GM21528 (cell line): ENCODE measurements around the gene HLX.

Source experiments
- ATAC-seq: cut with Tn5 transposase; IDR thresholded peaks from one replicate; pipeline ENCODE4 v1.9.1; 2021; ENCODE audit warnings: mild to moderate bottlenecking, moderate library complexity; ENCODE audit not compliant: unreplicated experiment, low FRiP score

HLX gene

GRCh38 chr1:220921498-220921897 is 42.3 kb downstream of the HLX start:
- ATAC-seq = no peak

GRCh38 chr1:220921971-220922635 is 42.9 kb downstream of the HLX start:
- ATAC-seq = no peak

- ATAC-seq = no peak
These were observed 43.7 kb downstream of the HLX start for GRCh38 chr1:220922951-220923350.

DNA sequence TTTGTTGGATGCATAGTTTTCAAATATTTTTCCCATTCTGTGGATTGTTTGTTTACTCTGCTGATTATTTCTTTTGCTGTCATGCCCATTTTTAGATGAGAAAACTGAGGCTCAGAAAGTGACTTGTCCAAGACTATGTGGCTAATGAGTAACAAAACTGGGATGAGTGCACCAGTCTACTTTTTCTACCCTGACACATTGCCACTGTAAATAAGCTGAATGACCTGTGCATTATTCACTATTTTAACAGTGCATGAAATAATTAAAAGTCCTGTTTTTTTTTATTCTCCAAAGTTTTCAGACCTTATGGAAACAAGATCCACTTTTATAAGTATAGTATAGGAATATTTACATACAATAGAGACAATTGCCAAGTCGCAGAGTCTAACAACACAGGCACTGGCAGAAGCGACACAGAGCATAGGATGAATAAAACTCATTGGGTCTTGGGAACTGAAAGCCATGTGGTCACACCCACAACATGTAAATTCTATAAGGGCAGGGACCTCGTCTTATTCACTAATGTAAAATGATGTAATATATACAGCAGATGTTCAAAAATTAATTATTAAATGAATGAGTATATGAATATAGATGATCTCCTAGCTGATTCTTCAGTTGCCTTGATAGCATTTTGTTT is 45.2 kb downstream of the HLX start:
- ATAC-seq = no peak

DNA sequence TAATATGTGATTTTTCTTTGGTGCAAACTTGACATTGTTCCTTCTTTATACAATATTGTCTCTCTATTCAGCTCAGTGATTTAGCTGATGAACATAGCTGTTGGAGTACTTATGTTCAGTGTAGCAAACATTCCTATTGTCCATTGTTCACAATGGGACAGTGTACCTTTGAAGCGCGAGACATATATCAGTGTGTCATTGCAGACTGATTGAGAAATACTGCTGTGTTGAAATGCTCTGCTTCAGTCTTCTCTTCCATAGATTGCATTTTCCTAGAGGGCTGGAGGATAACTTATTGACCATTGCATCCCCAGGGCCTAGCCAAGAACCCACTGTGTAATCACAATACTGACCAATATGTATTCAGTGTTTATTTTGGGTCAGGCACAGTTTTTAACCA is 46.5 kb downstream of the HLX start:
- no peak for ATAC-seq

DNA sequence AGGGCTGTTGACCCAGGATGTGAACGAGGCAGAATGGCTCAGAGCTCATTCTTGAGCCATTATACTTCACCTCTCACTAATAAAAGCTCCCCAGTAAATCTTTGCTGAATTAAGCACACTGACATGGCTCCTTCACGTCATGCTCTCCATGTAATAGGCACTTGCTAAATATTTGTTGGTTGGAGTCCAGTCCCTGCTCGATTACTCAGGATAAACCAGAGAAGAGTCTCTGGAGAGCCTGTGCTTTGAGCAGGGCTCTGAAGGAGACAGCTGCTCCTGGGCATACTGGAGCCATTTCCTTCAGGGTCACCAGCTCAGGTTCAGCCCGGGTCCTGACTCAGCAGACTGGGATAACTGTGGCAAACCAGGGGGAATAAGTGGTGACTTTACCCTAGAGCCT is 46.9 kb downstream of the HLX start:
- ATAC-seq = no peak

- no peak for ATAC-seq
These were observed 48.2 kb downstream of the HLX start for GRCh38 chr1:220927442-220927841.

DNA sequence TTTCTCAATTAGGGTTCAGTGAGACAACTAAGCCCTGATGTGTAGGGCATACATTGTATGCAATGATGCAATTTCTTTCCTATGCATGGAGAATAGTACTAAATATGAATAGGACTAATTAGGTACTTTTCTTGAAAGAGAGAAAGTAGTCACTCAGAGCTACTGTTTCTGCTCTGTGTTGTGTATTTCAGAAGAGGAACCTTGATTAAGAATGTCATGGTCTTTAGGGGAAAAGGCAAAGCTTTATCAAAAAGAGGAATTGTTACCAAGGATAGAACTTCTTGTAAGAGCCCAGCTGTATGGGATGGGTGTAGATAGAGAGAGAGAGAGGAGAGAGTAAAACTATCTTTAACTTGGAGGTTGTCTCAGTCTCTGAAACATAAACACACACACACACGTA is 49.1 kb downstream of the HLX start:
- no peak for ATAC-seq

DNA sequence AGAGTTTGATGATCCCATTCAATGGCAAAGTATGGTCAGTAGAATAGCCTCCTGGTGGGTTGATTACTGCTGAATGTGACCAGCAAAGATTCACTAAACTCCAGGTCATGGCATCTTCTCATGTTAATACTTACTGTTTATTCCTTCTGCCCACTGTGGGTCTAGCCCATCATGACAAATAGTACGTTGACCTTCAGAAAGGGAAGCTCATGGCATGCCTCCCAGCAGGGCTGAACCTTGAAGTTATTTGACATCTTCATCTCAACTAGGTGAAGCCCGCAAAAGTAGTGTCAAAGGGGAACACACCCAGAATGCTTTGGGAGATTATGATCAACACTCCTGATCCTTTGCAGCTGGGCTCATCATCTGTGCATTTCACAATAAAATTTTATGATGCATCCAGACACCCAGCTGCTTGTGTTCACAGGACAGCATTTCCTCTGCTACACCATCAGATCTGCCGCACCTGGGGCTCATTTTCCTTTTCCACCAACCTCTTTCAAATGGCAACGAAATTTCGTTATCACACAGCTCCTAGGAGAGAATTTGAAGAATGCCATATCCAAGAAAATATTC is 49.6 kb downstream of the HLX start:
- ATAC-seq = no peak

DNA sequence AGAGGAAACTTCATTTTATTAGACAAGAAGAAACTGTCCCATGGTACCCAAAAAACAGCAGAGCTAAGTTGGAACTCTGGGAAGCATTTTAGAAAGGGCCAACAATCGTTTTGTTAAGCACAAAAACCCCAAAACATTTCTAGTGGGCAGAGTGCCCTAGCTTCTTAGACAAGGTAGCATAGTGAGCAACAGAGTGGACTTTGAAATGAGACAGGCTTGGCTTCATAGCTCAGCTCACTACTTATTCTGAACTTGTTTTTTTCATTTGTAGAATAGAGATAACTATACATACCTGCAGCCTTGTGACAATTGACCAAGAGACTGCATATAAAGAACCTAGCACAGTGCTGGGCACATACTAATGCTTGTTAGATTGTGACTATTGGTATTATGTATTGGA is 50.1 kb downstream of the HLX start:
- ATAC-seq = no peak
